ENCODE data around the gene TMEM184A.
A peak's percentile ranks its signal among the peaks of the same experiment; 100 is the strongest.
"Not testable (repeated sequence)": the region's sequence is repeated elsewhere in the genome, so short reads cannot be mapped to it uniquely, and the experiment has no call there.

TMEM184A gene

GRCh38 chr7:1520539-1521234 is 35.3 kb downstream of the TMEM184A start:
- DNase-seq, result no peak

- not testable (repeated sequence) for DNase-seq
Observed at GRCh38 chr7:1519322-1519922, 36.6 kb downstream of the TMEM184A start.

- no peak for DNase-seq
Observed at GRCh38 chr7:1516586-1517251, 39.3 kb downstream of the TMEM184A start.

GRCh38 chr7:1515509-1515967 is 40.5 kb downstream of the TMEM184A start:
- DNase-seq, result not testable (repeated sequence)

GRCh38 chr7:1514995-1515401 is 41.0 kb downstream of the TMEM184A start:
- no peak for DNase-seq

- no peak for DNase-seq
Observed at GRCh38 chr7:1514407-1514806, 41.6 kb downstream of the TMEM184A start.

GRCh38 chr7:1513657-1514095 is 42.3 kb downstream of the TMEM184A start:
- no peak for DNase-seq

GRCh38 chr7:1512781-1513656 is 43.0 kb downstream of the TMEM184A start:
- DNase-seq, result peak; percentile 12 to 73 (median 44)

- DNase-seq, result no peak
Observed at GRCh38 chr7:1511444-1512422, 44.3 kb downstream of the TMEM184A start.

GRCh38 chr7:1510780-1511154 is 45.2 kb downstream of the TMEM184A start:
- no peak for DNase-seq

- DNase-seq, result no peak
Observed at GRCh38 chr7:1509226-1509625, 46.8 kb downstream of the TMEM184A start.

GRCh38 chr7:1508277-1508758 is 47.7 kb downstream of the TMEM184A start:
- peak in 1 of 6 experiments; percentile 11 for DNase-seq

- DNase-seq, result peak in 2 of 6 experiments; percentile 8 to 20
Observed at GRCh38 chr7:1505731-1506550, 50.1 kb downstream of the TMEM184A start.

- DNase-seq, result peak; percentile 79 to 89 (median 84)
Observed at GRCh38 chr7:1503816-1504775, 51.9 kb downstream of the TMEM184A start, which contains the start of gene INTS1. Gene INTS1 (minus strand): TSS chr7:1504389. CDS start chr7:1503960, 429 bp downstream.

- DNase-seq, result no peak
Observed at GRCh38 chr7:1503390-1503789, 52.6 kb downstream of the TMEM184A start.

- DNase-seq, result no peak
Observed at GRCh38 chr7:1502845-1503244, 53.2 kb downstream of the TMEM184A start.

- no peak for DNase-seq
Observed at GRCh38 chr7:1501487-1502270, 54.3 kb downstream of the TMEM184A start.

Data from stimulated activated naive CD4-positive, alpha-beta T cell (primary cell).